Vagina (tissue), 2 donors: Measurements from ENCODE around the gene IPO5.

Experiments
- POLR2A ChIP-seq, 2 donors: fragments of 450-650 bp; IDR thresholded peaks; one replicate each; pipeline ENCODE4 v1.6.1; 2017; ENCODE audit warnings: antibody characterized with exemption in 2 of 2, mild to moderate bottlenecking in 2 of 2, moderate library complexity in 2 of 2
- POLR2AphosphoS5 ChIP-seq, 2 donors: sonication (generic); formaldehyde crosslinking; IDR thresholded peaks; one replicate each; pipeline ENCODE4 v1.9.0; 2017; ENCODE audit warnings: antibody characterized with exemption in 2 of 2, mild to moderate bottlenecking in 2 of 2, low read depth in 1 of 2; ENCODE audit not compliant: insufficient read depth in 1 of 2
- TF ChIP-seq, protein P1 (sequence below), 3 experiments: fragments of 450-650 bp in 2 of 3; fragments of 200-600 bp in 1 of 3; sonication (generic) in 1 of 3; IDR thresholded peaks; one replicate each; pipeline ENCODE4 v1.5.1; 2017 to 2019; ENCODE audit warnings: antibody characterized with exemption in 3 of 3, mild to moderate bottlenecking in 2 of 3, moderate library complexity in 2 of 3

GRCh38 chr13:98004107-98004506, 50.6 kb downstream of the IPO5 start:
- TF ChIP-seq POLR2A (IDR thresholded peaks at IDR 0.05) (no peak), POLR2AphosphoS5 (IDR thresholded peaks at IDR 0.05; ENCODE audit: insufficient read depth in 1 of 2, low read depth in 1 of 2) (no peak)
- TF ChIP-seq, protein P1, sequence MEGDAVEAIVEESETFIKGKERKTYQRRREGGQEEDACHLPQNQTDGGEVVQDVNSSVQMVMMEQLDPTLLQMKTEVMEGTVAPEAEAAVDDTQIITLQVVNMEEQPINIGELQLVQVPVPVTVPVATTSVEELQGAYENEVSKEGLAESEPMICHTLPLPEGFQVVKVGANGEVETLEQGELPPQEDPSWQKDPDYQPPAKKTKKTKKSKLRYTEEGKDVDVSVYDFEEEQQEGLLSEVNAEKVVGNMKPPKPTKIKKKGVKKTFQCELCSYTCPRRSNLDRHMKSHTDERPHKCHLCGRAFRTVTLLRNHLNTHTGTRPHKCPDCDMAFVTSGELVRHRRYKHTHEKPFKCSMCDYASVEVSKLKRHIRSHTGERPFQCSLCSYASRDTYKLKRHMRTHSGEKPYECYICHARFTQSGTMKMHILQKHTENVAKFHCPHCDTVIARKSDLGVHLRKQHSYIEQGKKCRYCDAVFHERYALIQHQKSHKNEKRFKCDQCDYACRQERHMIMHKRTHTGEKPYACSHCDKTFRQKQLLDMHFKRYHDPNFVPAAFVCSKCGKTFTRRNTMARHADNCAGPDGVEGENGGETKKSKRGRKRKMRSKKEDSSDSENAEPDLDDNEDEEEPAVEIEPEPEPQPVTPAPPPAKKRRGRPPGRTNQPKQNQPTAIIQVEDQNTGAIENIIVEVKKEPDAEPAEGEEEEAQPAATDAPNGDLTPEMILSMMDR (IDR thresholded peaks at IDR 0.05), result no peak
